GM19099 (cell line): ENCODE data around the gene AQP6.

ENCODE experiments used
- POLR2A ChIP-seq: IDR thresholded peaks from 3 replicates; pipeline ENCODE4 v1.6.1; 2011; ENCODE audit warnings: low read depth; ENCODE audit not compliant: insufficient read length; ENCODE audit errors: extremely low read depth

Gene AQP6

DNA sequence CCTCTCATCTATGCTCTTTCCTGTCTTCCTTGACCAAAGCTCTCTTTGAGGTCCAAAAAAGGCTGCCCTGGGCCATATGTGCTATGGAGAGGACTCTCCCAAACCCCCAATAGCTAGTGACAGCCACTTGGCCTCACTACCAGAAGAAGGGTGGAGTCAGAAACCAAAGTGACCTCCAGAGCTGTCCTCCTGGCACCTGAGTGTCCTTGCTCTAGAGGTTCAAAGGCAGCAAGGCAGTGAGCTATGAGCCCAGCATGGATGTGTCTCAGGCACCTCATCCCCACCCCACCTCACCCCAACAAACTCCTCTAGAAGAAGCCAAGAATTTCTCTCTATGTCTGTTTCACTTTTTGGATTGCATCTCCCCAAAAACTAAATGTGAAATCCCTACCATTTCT lies 15.2 kb upstream of the AQP6 start:
- no peak for TF ChIP-seq POLR2A

DNA sequence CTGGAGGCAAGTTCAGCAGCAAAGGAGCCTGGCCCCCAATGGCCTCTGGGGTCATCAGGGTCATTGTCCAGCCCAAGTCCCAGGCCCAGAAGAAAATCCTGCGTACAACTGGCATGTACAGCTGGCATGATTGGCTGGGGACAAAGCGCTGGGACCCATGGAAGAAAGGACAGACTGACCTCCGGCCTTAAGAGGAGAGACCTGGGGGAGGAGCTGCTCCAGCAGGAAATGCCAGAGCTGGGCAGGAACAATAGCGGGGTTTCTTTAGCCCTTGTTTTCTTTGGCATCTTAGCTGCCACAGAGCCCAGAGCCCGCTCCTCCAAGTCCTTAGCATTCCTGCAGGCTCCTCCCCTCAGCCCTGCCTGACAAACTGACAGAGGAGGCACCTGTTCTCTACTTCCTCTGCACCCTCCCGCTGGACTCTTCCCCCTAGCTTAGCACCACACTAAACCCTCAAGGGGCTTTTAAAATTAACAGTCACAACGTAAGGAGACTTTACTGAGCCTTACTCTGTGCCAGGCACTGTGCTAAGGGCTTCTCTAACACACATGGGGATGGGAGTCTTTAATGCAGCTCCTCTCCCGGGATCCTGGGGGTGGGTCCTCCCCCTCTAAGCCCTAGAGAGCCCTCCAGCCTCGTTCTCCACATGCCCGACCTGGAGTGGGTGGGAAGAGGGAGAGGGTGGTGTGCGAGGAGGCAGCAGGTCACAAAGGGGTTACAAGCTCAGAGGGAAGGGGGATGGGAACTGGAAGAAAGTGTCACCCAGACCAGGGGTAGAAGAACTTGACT lies 12.9 kb upstream of the AQP6 start:
- no peak for TF ChIP-seq POLR2A

DNA sequence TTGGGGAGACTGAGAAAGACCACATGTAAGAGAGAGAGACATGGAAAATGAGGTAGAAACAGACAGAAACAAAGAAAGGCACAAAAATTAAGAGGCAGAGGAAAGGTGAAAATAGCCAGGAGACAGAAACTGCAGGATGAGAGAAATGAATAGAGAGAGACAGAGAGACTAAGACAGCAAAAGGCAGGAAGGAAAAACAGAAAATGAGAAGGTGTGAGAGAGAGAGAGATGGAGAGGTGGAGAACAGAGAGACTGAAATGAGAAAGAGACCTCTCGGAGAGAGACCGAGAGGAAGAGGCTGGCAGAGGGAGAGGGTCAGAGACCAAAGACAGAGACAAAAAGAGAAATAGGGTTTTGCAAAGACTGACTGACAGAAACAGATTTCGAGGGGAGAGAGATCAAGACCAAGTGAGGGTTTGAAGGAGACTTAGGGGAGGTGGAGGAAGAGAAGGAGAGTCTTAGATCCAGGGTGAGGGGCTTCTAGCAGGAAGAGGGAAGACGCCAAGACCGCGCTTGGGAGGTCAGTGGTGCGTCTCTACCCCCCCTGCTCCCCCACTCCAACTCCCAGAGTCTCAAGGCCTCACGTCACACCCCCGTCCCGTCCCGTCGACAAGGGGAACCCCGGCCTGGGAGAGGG lies 12.2 kb upstream of the AQP6 start:
- no peak for TF ChIP-seq POLR2A

DNA sequence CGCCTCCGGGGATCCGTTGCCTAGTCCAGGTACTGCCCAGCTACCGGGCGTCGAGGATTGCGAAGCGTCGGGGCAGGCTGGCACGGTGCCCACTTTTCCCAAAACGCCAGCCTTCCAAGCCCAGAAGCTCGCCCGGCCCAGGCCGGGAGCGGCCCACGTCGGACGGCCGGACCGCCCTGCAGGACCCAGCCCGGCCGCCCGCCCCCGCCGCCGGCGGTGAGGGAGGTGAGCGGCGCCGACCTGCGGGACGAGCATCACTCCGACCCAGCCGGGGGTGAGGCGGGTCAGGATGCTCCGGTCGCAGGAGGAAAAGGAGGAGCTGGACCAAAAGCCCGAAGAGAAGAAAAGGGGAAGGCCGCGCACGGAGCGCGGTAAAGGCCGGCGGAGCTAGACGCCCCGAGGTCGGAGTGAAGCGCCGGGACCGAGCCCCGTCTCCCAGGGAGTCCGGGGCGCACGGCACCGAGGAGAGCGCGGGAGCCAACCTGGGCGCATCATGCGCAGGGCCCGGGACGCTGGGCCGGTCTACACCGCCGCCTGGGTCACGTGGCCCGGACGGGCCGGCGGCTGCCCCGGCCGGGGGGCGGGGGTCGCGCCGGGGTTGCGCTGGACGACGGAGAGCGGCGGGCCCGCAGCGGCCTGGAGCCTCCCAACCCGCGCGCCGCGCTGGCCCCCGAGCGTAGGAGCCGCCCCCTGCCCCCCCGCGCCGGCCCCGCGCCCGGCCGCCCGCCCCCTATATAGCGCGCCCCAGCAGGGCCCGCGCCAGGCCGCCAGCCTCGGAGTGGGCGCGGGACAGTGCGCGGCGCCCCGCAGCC lies 11.4 kb upstream of the AQP6 start, which contains the start of gene AQP5:
AQP5 (plus strand) TSS at position 762 of the 812 bp plus-strand sequence. CDS start 146 bp downstream, outside the sequence.
- TF ChIP-seq POLR2A: no peak

DNA sequence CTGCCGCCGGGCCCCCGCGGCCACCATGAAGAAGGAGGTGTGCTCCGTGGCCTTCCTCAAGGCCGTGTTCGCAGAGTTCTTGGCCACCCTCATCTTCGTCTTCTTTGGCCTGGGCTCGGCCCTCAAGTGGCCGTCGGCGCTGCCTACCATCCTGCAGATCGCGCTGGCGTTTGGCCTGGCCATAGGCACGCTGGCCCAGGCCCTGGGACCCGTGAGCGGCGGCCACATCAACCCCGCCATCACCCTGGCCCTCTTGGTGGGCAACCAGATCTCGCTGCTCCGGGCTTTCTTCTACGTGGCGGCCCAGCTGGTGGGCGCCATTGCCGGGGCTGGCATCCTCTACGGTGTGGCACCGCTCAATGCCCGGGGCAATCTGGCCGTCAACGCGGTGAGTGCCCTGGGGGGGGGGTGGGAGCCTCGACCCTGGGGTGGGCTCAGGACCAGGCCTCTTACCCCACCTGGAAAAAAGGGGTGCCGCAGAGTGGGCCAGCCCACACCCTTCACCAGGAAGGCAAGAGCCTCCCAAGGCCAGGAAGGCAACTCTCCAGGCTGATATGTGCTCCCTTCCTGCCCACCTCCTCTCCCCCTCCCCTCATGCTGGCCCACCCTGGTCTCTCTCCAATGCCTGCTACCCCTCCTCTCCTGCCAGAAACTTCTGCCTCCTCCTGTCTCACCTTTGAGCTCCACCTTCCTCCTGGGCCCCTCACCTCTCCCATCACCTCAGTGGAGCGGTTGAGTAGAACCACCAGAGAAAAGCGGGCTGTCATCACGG lies 10.6 kb upstream of the AQP6 start:
- no peak for TF ChIP-seq POLR2A

DNA sequence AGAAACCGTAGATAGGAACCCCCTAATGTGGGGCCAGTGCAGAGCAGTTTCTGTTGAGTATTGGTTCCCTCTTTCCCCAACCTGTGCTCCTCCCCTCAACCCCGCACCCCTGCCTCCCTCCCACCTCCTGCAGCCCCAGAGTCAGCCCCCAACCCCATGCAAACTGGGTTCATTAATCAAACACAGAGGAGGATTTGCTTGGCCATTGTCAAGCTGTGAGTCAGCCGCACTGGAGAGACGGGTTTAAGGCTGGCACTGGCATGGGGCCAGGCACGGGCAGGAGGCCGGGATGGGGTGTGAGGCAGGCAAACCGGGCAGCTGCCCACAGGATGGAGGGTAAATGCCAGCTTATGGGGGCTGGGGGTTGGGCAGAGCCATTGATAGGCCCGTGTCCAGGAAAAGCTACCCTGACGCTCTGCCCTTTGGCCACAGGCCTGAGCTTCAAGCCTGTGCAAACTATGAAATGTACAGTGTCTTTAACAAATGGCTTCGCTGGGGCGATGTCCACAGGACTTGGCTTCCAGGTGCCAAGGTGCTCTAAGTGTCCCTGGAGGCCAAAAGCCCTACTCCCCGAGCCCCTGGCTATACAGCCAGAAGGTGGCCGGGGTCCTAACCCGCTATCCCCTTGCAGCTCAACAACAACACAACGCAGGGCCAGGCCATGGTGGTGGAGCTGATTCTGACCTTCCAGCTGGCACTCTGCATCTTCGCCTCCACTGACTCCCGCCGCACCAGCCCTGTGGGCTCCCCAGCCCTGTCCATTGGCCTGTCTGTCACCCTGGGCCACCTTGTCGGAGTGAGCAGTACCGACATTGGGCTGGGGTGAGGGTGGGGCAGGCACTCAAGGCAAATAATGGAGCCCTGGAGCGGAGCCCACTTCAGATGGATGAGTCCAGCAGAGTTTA lies 9.6 kb upstream of the AQP6 start:
- TF ChIP-seq POLR2A: no peak

DNA sequence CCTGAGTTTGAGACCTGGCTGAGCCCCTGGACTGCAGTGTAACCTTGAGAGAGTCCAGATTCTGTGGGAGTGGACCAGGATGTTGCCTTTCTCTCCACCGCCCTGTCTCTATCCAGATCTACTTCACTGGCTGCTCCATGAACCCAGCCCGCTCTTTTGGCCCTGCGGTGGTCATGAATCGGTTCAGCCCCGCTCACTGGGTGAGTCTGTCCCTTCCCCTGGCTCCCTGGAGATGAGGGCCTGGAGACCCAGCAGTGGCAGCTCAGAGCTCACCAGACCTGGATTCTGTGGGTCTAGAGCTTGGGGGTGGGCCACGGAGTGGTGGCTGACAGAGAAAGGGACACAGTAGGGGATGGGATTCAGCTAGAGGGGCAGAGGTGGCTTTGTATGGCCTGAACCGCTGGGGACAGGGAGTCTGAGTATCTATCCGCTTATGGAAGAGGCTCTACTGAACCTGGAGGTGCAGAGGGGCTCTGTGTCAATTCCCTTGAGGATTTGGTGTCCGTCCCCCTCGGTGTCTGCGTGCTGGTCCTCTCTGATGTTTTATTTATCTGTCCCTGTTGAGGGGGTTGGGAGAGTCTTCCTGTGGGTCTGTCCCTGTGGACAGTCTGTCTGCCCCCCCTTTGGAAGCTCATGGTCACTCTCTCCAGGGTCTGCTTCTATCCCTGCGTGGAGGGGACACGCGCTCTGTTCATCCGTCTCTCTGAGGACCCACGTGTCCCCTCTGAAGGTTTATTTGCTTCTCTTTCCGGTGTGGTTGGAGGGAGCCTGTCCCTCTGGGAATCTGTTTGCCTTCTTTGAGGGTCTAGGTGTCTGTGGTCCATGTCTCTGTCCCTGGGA lies 8.6 kb upstream of the AQP6 start:
- no peak for TF ChIP-seq POLR2A

DNA sequence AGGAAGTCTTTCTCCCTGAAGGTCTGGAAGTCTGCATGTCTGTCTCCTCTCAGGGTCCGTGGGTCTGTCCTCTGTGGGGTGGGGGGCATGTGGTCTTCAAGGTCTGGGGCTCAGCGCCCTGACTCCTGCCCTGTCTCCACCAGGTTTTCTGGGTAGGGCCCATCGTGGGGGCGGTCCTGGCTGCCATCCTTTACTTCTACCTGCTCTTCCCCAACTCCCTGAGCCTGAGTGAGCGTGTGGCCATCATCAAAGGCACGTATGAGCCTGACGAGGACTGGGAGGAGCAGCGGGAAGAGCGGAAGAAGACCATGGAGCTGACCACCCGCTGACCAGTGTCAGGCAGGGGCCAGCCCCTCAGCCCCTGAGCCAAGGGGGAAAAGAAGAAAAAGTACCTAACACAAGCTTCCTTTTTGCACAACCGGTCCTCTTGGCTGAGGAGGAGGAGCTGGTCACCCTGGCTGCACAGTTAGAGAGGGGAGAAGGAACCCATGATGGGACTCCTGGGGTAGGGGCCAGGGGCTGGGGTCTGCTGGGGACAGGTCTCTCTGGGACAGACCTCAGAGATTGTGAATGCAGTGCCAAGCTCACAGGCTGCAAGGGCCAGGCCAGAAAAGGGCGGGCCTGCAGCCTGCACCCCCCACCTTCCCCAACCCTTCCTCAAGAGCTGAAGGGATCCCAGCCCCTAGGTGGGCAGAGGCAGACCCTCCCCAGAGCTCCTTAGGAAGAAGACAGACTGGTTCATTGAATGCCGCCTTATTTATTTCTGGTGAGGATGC lies 7.7 kb upstream of the AQP6 start:
- no peak for TF ChIP-seq POLR2A

DNA sequence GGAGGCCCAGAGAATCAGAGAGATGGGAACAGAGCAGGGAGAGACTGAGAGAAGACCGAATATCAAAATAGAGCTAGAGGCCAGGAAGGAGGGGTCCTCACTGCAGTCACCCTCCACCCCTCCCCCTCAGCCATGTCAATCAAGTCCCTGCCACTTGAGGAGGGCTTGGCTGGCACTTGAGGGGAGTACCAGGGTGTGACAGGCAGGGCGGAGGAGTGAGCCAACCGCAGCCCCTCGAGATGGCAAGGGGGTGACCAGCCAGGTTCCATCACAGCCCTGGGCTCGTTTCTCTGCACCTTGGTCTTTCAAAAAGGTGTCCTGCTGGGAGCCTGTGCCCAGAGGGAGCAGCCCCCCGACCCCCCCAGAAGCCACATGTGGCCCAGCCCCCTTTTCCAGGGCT lies 6.9 kb upstream of the AQP6 start:
- no peak for TF ChIP-seq POLR2A

DNA sequence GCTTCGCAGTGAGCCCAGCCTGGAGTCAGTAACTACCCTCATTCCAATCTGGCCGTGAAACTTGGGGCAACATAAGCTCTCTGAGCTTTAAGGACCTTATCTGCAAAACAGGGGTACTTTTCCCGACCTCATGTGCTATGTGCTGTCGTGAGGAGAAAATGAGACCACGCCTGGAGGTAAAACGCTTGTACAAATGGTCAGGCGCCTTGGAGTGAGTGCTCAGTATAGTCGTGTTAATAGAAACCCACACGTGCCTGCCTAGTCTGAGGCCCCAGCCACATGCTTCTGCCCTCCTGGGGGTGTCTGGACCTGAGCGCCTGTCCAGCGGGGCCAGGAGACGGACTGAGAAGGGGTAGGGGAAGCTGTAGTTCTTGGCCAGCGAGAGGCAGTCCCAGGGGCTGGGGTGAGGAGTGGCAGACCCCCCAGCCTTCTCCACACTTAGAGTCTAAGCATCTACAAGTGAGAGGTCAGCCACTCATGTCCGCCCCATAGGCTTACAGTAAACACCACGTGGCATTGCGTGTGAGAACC lies 6.2 kb upstream of the AQP6 start:
- TF ChIP-seq POLR2A: no peak

DNA sequence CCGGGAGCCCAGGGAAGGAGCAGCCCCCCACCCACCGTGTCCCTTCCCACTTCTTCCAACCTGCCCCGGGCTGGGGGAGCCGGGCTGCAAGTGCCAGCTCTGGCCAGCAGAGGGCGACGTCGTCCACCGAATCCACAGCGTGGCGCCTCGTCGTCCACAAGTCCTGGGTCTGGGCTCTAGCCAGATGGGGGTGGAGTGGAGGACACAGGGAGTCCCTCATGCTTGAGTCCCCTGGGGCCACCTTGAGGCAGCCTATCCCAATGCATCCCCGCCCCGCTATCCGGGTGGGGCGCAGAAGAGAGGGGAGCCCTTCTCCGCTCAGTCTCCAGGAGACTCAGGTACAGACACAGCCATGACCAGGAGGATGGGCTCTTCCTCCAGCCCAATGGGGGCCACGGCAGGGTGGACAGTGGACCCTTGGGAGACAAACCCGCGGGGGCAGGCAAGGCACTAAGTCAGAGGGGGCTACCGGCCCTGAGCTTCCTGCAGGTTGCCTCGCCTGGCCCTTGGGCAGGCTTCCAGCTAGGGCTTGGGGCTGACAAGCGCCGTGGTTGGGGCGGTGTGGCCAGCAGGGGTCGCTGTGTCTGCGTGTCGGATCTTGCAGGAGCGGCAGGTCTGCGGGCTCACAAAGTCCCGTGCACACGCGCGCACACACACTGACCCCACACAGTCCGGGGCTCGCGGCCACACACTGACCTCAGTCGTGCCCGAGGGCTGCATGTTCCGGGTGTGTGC lies 5.5 kb upstream of the AQP6 start:
- TF ChIP-seq POLR2A: no peak
